Stimulated activated CD4-positive, alpha-beta T cell treated with anti-CD3 and anti-CD28 coated beads, Interleukin-1b, Interleukin-23, amount 100 ng/mL, for 48 hours (primary cell): ENCODE measurements around the gene ZSWIM8.

Experiments used
- DNase-seq: peaks from one replicate; pipeline ENCODE4 v3.0.0-alpha.2; 2020

Gene ZSWIM8

DNA sequence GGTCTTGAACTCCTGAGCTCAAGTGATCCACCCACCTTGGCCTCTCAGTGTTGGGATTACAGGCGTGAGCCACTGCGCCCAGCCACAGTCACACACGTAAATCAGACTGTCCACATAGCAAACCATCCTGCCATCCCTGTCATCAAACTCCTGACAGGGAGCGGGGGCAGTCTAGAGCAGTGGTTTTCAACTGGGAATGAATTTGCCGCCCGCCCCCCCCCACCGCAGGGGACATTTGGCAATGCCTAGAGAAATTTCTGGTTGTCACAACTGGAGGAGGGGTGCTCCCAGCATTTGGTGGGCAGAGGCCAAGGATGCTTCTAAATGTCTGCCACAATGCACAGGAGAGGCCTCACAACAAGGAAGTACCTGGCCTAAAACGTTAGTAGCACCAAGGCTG lies 64.8 kb downstream of the ZSWIM8 start:
- DNase-seq: no peak

GRCh38 chr10:73850863-73851461 lies 65.6 kb downstream of the ZSWIM8 start:
- DNase-seq: no peak
